ENCODE measurements around the gene CPNE7.

- TF ChIP-seq ZNF121 (tag by site-specific recombination; IDR thresholded peaks at IDR 0.05) (no peak), ZFP69B (tag by site-specific recombination; IDR thresholded peaks at IDR 0.05) (no peak), ZNF37A (tag by site-specific recombination; IDR thresholded peaks at IDR 0.05) (no peak), MZF1 (tag by site-specific recombination; IDR thresholded peaks at IDR 0.05; ENCODE audit: borderline replicate concordance) (no peak), ZBTB7A (tag by site-specific recombination; IDR thresholded peaks at IDR 0.05; ENCODE audit: low read depth) (no peak), TRIM28 (IDR thresholded peaks at IDR 0.05; ENCODE audit: borderline replicate concordance, low read length) (no peak), ZNF274 (IDR thresholded peaks at IDR 0.05; ENCODE audit: low read length) (no peak), ZNF274 (tag by site-specific recombination; IDR thresholded peaks at IDR 0.05; ENCODE audit: borderline replicate concordance) (no peak), CTCF (tag by site-specific recombination; IDR thresholded peaks at IDR 0.05) (no peak), ZNF280D (tag by site-specific recombination; IDR thresholded peaks at IDR 0.05) (no peak), ZNF391 (tag by site-specific recombination; IDR thresholded peaks at IDR 0.05; ENCODE audit: borderline replicate concordance, low read depth) (no peak), ZNF600 (tag by site-specific recombination; IDR thresholded peaks at IDR 0.05) (no peak), EGR2 (tag by site-specific recombination; IDR thresholded peaks at IDR 0.05; ENCODE audit: low read depth) (no peak), ZBTB21 (tag by site-specific recombination; IDR thresholded peaks at IDR 0.05) (no peak)
These were observed 11.3 kb downstream of the CPNE7 start for GRCh38 chr16:89586853-89587252.

All from HEK293 (cell line).